GM18861 (cell line): ENCODE measurements around the gene DAP.
"Not testable (repeated sequence)": the region's sequence is repeated elsewhere in the genome, so short reads cannot be mapped to it uniquely, and the experiment has no call there.

Experiments used
- ATAC-seq: cut with Tn5 transposase; IDR thresholded peaks from one replicate; pipeline ENCODE4 v1.9.1; 2021; ENCODE audit not compliant: unreplicated experiment

The DAP gene

GRCh38 chr5:10635867-10636350 lies 125.1 kb downstream of the DAP start:
- ATAC-seq: no peak

DNA sequence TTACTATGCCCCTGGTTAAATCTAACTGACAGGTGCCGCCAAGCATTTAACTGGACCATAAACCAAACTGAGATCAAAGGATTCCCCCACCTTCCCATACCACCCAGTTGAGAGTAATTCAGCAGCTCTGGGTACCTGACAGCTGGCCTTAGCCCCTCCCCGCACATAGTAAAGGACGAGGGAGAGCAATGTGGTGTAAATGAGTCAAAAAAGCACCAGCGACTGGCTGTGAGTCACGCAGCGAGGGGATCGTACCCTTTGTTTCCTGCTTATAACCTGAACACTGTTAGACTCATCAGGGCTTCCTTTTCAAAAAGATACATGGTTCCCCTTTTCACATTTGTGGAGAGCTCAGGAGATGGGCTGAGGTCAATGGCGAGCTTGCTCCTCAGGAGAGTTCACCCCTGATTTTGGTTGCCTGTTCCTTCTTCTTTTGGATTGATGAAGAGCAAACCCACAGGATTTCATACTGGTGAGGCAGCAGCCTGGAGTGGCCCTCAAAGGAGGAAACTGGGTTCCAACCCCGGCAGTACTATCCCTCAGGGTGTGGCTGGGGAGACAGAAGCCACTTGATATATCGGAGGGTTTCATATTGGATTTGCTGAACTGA lies 125.7 kb downstream of the DAP start:
- peak; percentile 76 for ATAC-seq

DNA sequence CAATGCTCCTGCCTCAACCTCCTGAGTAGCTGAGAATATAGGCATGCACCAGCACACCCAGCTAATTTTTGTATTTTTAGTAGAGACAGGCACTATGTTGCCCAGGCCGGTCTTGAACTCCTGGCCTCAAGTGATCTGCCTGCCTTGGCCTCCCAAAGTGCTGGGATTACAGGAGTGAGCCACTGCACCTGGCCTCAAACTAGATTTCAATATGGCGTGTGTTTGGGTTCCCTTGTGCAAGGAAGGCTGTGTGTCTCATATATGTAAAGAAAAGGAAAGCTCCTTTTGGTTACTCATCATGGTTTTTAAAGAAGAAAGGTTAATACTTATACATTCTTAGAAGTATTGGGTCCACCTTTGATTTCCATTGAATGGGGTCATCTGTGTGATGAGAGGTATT lies 126.5 kb downstream of the DAP start:
- no peak for ATAC-seq

GRCh38 chr5:10634050-10634449 lies 127.0 kb downstream of the DAP start:
- ATAC-seq: no peak

DNA sequence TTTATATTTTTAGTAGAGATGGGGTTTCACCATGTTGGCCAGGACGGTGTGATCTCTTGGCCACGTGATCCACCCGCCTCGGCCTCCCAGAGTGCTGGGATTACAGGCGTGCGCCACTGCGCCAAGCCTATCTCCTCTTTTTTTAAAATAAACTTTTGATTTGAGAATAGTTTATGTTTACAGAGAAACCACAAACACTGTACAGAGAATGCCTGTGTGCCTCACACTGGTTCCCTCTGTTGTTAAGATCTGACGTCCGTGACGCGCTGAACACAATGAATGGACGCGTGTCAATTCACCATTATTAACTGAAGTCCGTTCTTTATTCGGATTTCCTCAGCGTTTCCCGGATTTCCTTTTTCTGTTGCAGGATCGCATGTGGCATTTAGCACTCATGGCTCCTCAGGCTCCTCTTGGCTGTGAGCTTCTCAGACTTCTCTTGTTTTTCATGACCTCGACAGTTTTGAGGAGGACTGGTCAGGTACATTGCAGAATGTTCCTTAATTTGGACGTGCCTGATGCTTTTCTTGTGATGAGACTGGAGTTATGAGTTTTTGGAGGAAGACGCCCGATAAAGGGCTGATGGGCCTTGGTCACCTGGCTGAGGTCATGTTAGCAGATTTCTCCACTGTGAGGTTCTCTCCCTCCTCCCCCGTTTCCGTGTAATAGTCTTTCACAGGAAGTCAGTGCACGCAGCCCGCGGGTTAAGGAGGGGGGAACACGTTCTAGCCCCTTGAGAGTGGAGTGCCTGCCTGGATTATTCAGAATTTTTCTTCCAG lies 127.6 kb downstream of the DAP start:
- no peak for ATAC-seq

GRCh38 chr5:10632110-10632761 lies 128.8 kb downstream of the DAP start:
- ATAC-seq: peak; percentile 30

GRCh38 chr5:10631316-10631996 lies 129.6 kb downstream of the DAP start:
- no peak for ATAC-seq

GRCh38 chr5:10630744-10631143 lies 130.3 kb downstream of the DAP start:
- not testable (repeated sequence) for ATAC-seq

- ATAC-seq: no peak
Measured at GRCh38 chr5:10630126-10630525, 130.9 kb downstream of the DAP start.

- ATAC-seq: no peak
Measured at GRCh38 chr5:10629682-10630081, 131.4 kb downstream of the DAP start.
